Measurements from ENCODE around the gene MED8. TPM values are rescaled to one million over a fixed set of nuclear protein-coding genes. Genes with fewer than 3 reads are reported as not detected.

The MED8 gene
- total and polyA plus RNA-seq, 2 of the 4 experiments (the other 2 are of a cell fraction), result 61.1 to 120 TPM

DNA sequence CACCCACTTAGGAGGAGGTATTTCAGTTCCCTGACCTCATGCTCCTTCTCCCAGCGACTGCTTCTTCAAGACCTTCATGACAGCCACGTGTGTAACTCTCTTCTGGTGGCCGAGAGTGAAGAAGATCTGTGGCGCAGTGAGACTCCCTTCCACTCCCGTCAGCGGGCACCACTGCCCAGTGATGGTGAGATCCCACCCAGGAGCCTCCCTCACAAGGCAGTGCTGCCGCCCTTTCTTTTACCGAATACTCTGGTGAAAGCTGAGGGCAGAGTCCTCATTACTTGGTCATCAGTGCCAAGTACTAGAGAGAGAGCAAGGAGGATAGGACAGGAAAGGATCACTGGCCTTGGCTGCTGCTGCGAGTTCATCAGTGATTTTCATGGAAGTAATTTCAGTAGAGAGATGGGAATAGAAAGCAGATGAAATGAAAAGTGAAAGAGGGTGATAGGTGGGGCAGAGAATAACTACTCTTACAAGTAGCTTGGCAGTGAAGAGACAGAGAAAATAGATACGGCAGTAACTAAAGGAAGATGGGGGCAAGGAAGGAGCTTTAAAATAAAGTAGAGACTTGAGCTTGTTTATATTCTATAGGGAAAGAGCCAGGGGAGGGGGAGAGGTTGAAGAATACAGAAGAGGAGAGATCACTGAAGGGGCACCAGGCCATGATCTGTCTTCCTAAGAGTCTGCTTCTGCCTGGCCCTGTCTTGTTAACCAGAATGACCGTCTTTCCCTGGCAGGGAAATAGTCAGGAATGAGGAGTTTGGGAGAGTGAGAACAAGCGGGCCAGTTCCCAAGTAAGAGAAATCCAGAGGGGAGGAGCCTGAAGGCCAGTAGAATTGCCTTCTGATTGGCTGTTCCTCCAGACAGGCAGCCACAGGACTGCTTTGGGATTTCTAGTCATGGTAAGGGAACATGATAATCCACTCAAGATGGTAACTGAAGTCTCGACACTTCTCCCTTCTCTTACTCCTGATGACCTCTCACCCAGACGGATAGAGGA is 45.8 kb upstream of the MED8 start (continued):
- TF ChIP-seq USF2 (IDR thresholded peaks at IDR 0.05; ENCODE audit: low read depth, low read length), result no peak

DNA sequence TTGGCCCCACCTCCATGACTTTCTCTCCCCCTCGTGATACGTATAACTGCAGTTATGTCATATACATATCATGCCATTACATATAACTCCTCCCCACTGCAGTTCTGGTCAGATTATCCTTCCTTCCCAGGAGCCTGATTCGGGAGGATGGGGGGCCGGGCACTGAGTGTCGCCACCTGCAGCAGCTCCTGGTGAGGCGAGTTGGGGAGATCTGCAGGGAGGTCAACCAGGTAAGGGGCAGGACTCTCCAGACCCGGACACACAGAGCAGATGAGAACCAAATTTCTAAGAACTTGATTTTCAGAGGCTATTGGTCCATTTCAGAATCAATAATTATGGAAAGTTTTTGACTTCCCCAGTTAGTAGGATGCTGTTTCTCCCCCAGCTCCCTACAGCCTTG is 44.7 kb upstream of the MED8 start:
- H3K18ac ChIP-seq (ENCODE audit: low read depth, low read length), result no peak overlapping the region
- H3K56ac ChIP-seq (ENCODE audit: extremely low read depth, insufficient read depth, low read length), result no peak overlapping the region
- no TSS peak for BruUV-seq (replicated peaks)
- no peak overlapping the region for H4K8ac ChIP-seq (ENCODE audit: low read depth in 2 of 2, low read length in 2 of 2)
- ChIA-PET POLR2A (ENCODE audit: unreplicated experiment) (no interaction called here), CTCF (no interaction called here)
- H3K4me2 ChIP-seq (ENCODE audit: low read depth, low read length), result no peak overlapping the region
- H3K79me1 ChIP-seq (ENCODE audit: low read depth in 1 of 2, low read length in 2 of 2), result no peaks in the 10 kb centered on the region
- no peaks in the 10 kb centered on the region for H4K20me1 ChIP-seq (ENCODE audit: insufficient read depth, low read length)
- no peak overlapping the region for H3K9ac ChIP-seq (ENCODE audit: low read depth, low read length)
- no peak overlapping the region for H4K91ac ChIP-seq (ENCODE audit: insufficient read depth, low read depth, low read length)
- peaks cover 75% of the 10 kb centered on the region for H3K36me3 ChIP-seq (ENCODE audit: control insufficient read depth, insufficient read depth, low read length)
- H3K9me3 ChIP-seq (ENCODE audit: control insufficient read depth, insufficient read depth, low read length), result no peaks in the 10 kb centered on the region
- H3K23ac ChIP-seq (ENCODE audit: low read depth, low read length), result no peak overlapping the region
- H2AK5ac ChIP-seq (ENCODE audit: low read depth, low read length), result no peak overlapping the region
- TF ChIP-seq MAZ (IDR thresholded peaks at IDR 0.05; ENCODE audit: borderline replicate concordance, low read depth, low read length) (no peak), NFE2L2 (IDR thresholded peaks at IDR 0.05; ENCODE audit: low read depth, low read length) (no peak), RAD21 (IDR thresholded peaks at IDR 0.05; ENCODE audit: low read length) (no peak), MAFK (IDR thresholded peaks at IDR 0.05; ENCODE audit: low read depth, low read length) (no peak)
- TF ChIP-seq, protein P1, sequence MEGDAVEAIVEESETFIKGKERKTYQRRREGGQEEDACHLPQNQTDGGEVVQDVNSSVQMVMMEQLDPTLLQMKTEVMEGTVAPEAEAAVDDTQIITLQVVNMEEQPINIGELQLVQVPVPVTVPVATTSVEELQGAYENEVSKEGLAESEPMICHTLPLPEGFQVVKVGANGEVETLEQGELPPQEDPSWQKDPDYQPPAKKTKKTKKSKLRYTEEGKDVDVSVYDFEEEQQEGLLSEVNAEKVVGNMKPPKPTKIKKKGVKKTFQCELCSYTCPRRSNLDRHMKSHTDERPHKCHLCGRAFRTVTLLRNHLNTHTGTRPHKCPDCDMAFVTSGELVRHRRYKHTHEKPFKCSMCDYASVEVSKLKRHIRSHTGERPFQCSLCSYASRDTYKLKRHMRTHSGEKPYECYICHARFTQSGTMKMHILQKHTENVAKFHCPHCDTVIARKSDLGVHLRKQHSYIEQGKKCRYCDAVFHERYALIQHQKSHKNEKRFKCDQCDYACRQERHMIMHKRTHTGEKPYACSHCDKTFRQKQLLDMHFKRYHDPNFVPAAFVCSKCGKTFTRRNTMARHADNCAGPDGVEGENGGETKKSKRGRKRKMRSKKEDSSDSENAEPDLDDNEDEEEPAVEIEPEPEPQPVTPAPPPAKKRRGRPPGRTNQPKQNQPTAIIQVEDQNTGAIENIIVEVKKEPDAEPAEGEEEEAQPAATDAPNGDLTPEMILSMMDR (conservative IDR thresholded peaks at IDR 0.05; ENCODE audit: low read depth, low read length), result no peak
- TF ChIP-seq, protein P2, sequence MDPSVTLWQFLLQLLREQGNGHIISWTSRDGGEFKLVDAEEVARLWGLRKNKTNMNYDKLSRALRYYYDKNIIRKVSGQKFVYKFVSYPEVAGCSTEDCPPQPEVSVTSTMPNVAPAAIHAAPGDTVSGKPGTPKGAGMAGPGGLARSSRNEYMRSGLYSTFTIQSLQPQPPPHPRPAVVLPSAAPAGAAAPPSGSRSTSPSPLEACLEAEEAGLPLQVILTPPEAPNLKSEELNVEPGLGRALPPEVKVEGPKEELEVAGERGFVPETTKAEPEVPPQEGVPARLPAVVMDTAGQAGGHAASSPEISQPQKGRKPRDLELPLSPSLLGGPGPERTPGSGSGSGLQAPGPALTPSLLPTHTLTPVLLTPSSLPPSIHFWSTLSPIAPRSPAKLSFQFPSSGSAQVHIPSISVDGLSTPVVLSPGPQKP (IDR thresholded peaks at IDR 0.05; ENCODE audit: borderline replicate concordance, low read depth, low read length), result no peak
- H3K4me3 ChIP-seq (ENCODE audit: insufficient read depth, low read depth, low read length), result no peak overlapping the region
- intact Hi-C loops (cut with micrococcal nuclease) (no loop called here), in situ Hi-C loops (cut with MboI; ENCODE audit: low sequenced_read_pairs) (no loop called here), dilution Hi-C loops (cut with HindIII; ENCODE audit: low sequenced_read_pairs, unreplicated experiment) (no loop called here)
- no peak overlapping the region for H2BK20ac ChIP-seq (ENCODE audit: low read depth, low read length)
- H3K4ac ChIP-seq (ENCODE audit: low read depth, low read length), result no peak overlapping the region
- no peak overlapping the region for H2AK9ac ChIP-seq (replicated peaks; ENCODE audit: low read depth, low read length, poor library complexity)
- H3K27me3 ChIP-seq (ENCODE audit: control insufficient read depth, insufficient read depth, low read length), result no peaks in the 10 kb centered on the region
- ATAC-seq (ENCODE audit: low read depth) (no peak), DNase-seq (no peak)
- no peak overlapping the region for H3K27ac ChIP-seq (ENCODE audit: insufficient read depth, low read length)
- no peak overlapping the region for H2BK120ac ChIP-seq (ENCODE audit: low read depth, low read length)
- H4K5ac ChIP-seq (ENCODE audit: low read depth, low read length), result no peak overlapping the region
- H3K9me1 ChIP-seq (ENCODE audit: insufficient read depth, low read length), result peaks cover 5% of the 10 kb centered on the region; the same call in 1 of the 2 replicates
- peaks cover 2% of the 10 kb centered on the region; the same call in 1 of the 2 replicates for H3K4me1 ChIP-seq (ENCODE audit: control insufficient read depth, insufficient read depth, low read length)
- H2AFZ ChIP-seq (replicated peaks; ENCODE audit: low read length, poor library complexity), result no peak overlapping the region
- 100% methylated on average over 2 of the region's 7 CpGs; no CpG with 5 or more reads in 1 of the 2 experiments for WGBS, 2 experiments (ENCODE audit: extremely low coverage in 2 of 2, insufficient read length in 1 of 2)
- no peak overlapping the region for H2BK5ac ChIP-seq (ENCODE audit: low read depth, low read length, poor library complexity, severe bottlenecking)
- no peak overlapping the region for H3K14ac ChIP-seq (replicated peaks; ENCODE audit: low read depth, low read length)
- H2BK15ac ChIP-seq (ENCODE audit: low read depth, low read length), result no peak overlapping the region

Measured in IMR-90 (cell line).